ENCODE data around the gene RBM14. TPM values are rescaled to one million over a fixed set of nuclear protein-coding genes. Genes with fewer than 3 reads are reported as not detected.

The RBM14 gene
- total and polyA plus RNA-seq, 9 of the 15 experiments (the other 6 are each of a cell fraction or from before 2014, with no cell fraction given): 5.5 to 131 (median 42.6) TPM

DNA sequence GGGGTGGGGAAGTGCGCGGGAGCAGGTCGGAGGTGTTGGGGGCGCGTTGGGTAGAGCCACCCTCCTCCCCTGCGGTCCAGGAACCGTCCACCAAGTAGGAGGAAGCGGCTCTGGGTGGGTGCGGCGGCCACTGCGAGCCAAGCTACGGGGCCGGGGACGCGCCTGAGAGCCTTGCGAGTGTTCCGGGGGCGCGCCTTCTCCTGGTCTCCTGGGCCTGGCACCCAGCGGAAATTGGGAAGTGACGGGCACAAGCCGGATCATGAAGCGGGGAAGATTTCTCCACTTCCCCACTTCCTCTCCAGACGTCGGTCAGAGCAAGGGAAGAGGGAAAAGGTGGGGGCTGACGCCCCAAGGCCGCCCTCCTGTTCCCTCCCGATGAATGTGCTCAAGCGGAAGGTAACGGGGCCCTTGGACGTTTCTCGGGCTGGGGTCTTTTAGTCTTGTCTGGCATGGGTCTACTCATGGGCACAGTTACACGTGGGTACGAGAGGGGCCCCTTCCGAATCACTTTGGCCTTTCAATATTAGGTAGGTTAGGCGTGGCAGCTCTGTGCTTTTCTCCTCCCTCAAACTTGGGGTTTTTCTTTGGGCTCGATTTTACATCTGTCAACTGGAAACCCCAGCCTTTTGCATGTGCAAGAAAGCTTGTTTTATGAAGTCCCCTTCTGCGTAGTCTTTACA, 865 bp downstream of the RBM14 start (continued):
- TF ChIP-seq ATF1 (CRISPR knock-in tag; IDR thresholded peaks at IDR 0.05) (no peak), ATF1 (tag; IDR thresholded peaks at IDR 0.05) (peak; percentile 47; the same call in 1 of the 2 replicates), ARHGAP35 (IDR thresholded peaks at IDR 0.05; ENCODE audit: partially characterized antibody) (peak; percentile 27), ZNF644 (tag; IDR thresholded peaks at IDR 0.05; ENCODE audit: low read depth) (peak; percentile 53), MAFG (tag; conservative IDR thresholded peaks at IDR 0.05) (no peak), SPI1 (IDR thresholded peaks at IDR 0.05; ENCODE audit: borderline replicate concordance, low read depth, low read length) (peak; percentile 75), CHD1 (IDR thresholded peaks at IDR 0.05; ENCODE audit: low read length) (peak; percentile 69), ZNF551 (CRISPR knock-in tag; IDR thresholded peaks at IDR 0.05) (no peak), GABPB1 (CRISPR knock-in tag; IDR thresholded peaks at IDR 0.05) (peak; percentile 19; the same call in 1 of the 2 replicates)
- TF ChIP-seq, protein P1, sequence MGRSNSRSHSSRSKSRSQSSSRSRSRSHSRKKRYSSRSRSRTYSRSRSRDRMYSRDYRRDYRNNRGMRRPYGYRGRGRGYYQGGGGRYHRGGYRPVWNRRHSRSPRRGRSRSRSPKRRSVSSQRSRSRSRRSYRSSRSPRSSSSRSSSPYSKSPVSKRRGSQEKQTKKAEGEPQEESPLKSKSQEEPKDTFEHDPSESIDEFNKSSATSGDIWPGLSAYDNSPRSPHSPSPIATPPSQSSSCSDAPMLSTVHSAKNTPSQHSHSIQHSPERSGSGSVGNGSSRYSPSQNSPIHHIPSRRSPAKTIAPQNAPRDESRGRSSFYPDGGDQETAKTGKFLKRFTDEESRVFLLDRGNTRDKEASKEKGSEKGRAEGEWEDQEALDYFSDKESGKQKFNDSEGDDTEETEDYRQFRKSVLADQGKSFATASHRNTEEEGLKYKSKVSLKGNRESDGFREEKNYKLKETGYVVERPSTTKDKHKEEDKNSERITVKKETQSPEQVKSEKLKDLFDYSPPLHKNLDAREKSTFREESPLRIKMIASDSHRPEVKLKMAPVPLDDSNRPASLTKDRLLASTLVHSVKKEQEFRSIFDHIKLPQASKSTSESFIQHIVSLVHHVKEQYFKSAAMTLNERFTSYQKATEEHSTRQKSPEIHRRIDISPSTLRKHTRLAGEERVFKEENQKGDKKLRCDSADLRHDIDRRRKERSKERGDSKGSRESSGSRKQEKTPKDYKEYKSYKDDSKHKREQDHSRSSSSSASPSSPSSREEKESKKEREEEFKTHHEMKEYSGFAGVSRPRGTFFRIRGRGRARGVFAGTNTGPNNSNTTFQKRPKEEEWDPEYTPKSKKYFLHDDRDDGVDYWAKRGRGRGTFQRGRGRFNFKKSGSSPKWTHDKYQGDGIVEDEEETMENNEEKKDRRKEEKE (IDR thresholded peaks at IDR 0.05; ENCODE audit: borderline replicate concordance in 1 of 2, control insufficient read depth in 1 of 2, low read depth in 2 of 2, low read length in 1 of 2): no peak
- TF ChIP-seq, protein P2, sequence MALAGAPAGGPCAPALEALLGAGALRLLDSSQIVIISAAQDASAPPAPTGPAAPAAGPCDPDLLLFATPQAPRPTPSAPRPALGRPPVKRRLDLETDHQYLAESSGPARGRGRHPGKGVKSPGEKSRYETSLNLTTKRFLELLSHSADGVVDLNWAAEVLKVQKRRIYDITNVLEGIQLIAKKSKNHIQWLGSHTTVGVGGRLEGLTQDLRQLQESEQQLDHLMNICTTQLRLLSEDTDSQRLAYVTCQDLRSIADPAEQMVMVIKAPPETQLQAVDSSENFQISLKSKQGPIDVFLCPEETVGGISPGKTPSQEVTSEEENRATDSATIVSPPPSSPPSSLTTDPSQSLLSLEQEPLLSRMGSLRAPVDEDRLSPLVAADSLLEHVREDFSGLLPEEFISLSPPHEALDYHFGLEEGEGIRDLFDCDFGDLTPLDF (CRISPR knock-in tag; IDR thresholded peaks at IDR 0.05): no peak; the same call in 1 of the 2 replicates

Data from K562 (cell line).